ENCODE results near the gene CCDC78. TPM values are rescaled to one million over a fixed set of nuclear protein-coding genes. Genes with fewer than 3 reads are reported as not detected.

Gene CCDC78
- total and polyA plus RNA-seq, 2 of the 13 experiments (the other 11 are each of a cell fraction or from before 2014, with no cell fraction given), result 0.53 to 1.5 TPM

DNA sequence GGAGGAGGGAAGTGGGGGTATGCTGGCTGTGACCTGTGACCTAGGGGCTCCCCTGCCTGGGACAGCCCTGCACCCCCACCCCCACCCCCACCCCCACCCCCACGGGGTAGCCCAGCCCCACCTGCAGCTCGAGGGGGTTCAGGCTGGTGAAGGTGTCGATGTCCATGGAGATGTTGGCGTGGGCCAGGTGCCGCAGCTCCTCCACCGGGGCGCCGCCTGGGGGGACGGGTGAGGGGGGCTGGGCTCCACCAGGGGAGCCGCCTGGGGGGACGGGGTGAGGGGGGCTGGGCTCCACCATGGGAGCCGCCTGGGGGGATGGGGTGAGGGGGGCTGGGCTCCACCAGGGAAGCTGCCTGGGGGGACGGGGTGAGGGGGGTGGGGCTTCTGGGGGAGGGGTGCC is 44.2 kb upstream of the CCDC78 start:
- intact Hi-C loops (cut with micrococcal nuclease; ENCODE audit: unreplicated experiment), result no loop called here
- H3K4me3 ChIP-seq (replicated peaks in 1 of 3; ENCODE audit: insufficient read depth in 1 of 3, low read depth in 2 of 3, low read length in 3 of 3), result no peak overlapping the region
- whole genome bisulfite sequencing (ENCODE audit: low lambda C conversion rate), result 86% methylated on average over 7 of the region's 13 CpGs
- no peak overlapping the region for H3K9ac ChIP-seq (ENCODE audit: insufficient read depth, low read depth, low read length)
- BruUV-seq (replicated peaks), result no TSS peak
- H3K4me1 ChIP-seq (ENCODE audit: insufficient read depth, low read length), result no peaks in the 10 kb centered on the region
- no peaks in the 10 kb centered on the region for H4K20me1 ChIP-seq (ENCODE audit: insufficient read depth, low read length)
- CTCF ChIA-PET (ENCODE audit: low intra/inter-chr PET ratio, low total read pairs), result no interaction called here
- FAIRE-seq (no peak), DNase-seq (ENCODE audit: low spot score) (no peak), ATAC-seq (no peak)
- peaks cover 6 to 13% of the 10 kb centered on the region in 2 experiments; a peak in 3 of 5 replicates for H3K27me3 ChIP-seq (ENCODE audit: control insufficient read depth in 1 of 2, insufficient read depth in 2 of 2, low read length in 2 of 2)
- in situ Hi-C loops (cut with HindIII; ENCODE audit: extremely low pct_ligation_motif_present, low pct_unique_long_range_greater_than_20kb), result no loop called here
- no peak overlapping the region for H3K27ac ChIP-seq (ENCODE audit: extremely low read length, insufficient read depth, low read length)
- no peaks in the 10 kb centered on the region for H3K9me3 ChIP-seq (ENCODE audit: low read length)
- H3K36me3 ChIP-seq (replicated peaks in 1 of 2; ENCODE audit: control insufficient read depth in 1 of 2, insufficient read depth in 2 of 2, low read length in 2 of 2), result no peaks in the 10 kb centered on the region
- no peak overlapping the region for H2AFZ ChIP-seq (ENCODE audit: low read length)
- H3K4me2 ChIP-seq (ENCODE audit: low read depth, low read length), result no peak overlapping the region
- H3K79me2 ChIP-seq (ENCODE audit: insufficient read depth, low read length), result no peaks in the 10 kb centered on the region
- POLR2A ChIA-PET, result interaction anchor here (1.7 to 1.8 kb wide), 2 partner anchors 9 to 30 kb away, joined by 4 to 7 read pairs; partner anchors contain the start of genes CIAO3 and MSLN
- TF ChIP-seq DR1 (CRISPR knock-in tag; IDR thresholded peaks at IDR 0.05), result no peak
- TF ChIP-seq, protein P1, sequence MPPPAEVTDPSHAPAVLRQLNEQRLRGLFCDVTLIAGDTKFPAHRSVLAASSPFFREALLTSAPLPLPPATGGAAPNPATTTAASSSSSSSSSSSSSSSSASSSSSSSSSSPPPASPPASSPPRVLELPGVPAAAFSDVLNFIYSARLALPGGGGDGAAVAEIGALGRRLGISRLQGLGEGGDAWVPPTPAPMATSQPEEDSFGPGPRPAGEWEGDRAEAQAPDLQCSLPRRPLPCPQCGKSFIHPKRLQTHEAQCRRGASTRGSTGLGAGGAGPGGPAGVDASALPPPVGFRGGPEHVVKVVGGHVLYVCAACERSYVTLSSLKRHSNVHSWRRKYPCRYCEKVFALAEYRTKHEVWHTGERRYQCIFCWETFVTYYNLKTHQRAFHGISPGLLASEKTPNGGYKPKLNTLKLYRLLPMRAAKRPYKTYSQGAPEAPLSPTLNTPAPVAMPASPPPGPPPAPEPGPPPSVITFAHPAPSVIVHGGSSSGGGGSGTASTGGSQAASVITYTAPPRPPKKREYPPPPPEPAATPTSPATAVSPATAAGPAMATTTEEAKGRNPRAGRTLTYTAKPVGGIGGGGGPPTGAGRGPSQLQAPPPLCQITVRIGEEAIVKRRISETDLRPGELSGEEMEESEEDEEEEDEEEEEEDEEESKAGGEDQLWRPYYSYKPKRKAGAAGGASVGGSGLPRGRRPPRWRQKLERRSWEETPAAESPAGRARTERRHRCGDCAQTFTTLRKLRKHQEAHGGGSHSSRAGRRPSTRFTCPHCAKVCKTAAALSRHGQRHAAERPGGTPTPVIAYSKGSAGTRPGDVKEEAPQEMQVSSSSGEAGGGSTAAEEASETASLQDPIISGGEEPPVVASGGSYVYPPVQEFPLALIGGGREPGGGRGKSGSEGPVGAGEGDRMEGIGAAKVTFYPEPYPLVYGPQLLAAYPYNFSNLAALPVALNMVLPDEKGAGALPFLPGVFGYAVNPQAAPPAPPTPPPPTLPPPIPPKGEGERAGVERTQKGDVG (CRISPR knock-in tag; IDR thresholded peaks at IDR 0.05; ENCODE audit: borderline replicate concordance), result no peak
- TF ChIP-seq ZNF557 (CRISPR knock-in tag; IDR thresholded peaks at IDR 0.05), result no peak
- TF ChIP-seq, protein P2, sequence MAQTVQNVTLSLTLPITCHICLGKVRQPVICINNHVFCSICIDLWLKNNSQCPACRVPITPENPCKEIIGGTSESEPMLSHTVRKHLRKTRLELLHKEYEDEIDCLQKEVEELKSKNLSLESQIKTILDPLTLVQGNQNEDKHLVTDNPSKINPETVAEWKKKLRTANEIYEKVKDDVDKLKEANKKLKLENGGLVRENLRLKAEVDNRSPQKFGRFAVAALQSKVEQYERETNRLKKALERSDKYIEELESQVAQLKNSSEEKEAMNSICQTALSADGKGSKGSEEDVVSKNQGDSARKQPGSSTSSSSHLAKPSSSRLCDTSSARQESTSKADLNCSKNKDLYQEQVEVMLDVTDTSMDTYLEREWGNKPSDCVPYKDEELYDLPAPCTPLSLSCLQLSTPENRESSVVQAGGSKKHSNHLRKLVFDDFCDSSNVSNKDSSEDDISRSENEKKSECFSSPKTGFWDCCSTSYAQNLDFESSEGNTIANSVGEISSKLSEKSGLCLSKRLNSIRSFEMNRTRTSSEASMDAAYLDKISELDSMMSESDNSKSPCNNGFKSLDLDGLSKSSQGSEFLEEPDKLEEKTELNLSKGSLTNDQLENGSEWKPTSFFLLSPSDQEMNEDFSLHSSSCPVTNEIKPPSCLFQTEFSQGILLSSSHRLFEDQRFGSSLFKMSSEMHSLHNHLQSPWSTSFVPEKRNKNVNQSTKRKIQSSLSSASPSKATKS (CRISPR knock-in tag; IDR thresholded peaks at IDR 0.05), result no peak
- TF ChIP-seq ZNF768 (CRISPR knock-in tag; IDR thresholded peaks at IDR 0.05), result no peak
- TF ChIP-seq, protein P3, sequence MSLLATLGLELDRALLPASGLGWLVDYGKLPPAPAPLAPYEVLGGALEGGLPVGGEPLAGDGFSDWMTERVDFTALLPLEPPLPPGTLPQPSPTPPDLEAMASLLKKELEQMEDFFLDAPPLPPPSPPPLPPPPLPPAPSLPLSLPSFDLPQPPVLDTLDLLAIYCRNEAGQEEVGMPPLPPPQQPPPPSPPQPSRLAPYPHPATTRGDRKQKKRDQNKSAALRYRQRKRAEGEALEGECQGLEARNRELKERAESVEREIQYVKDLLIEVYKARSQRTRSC (CRISPR knock-in tag; IDR thresholded peaks at IDR 0.05; ENCODE audit: low read depth), result no peak
- no peak for TF ChIP-seq SMAD3 (CRISPR knock-in tag; IDR thresholded peaks at IDR 0.05)
- TF ChIP-seq ATM (IDR thresholded peaks at IDR 0.05; ENCODE audit: borderline replicate concordance), result no peak
- TF ChIP-seq PPARG (CRISPR knock-in tag; conservative IDR thresholded peaks at IDR 0.05), result no peak
- TF ChIP-seq, protein P4, sequence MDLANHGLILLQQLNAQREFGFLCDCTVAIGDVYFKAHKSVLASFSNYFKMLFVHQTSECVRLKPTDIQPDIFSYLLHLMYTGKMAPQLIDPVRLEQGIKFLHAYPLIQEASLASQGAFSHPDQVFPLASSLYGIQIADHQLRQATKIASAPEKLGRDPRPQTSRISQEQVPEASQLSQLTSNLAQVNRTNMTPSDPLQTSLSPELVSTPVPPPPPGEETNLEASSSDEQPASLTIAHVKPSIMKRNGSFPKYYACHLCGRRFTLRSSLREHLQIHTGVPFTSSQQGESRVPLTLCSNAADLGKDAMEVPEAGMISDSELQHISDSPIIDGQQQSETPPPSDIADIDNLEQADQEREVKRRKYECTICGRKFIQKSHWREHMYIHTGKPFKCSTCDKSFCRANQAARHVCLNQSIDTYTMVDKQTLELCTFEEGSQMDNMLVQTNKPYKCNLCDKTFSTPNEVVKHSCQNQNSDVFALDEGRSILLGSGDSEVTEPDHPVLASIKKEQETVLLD (CRISPR knock-in tag; IDR thresholded peaks at IDR 0.05; ENCODE audit: low read depth), result no peak
- TF ChIP-seq CCDC6 (CRISPR knock-in tag; IDR thresholded peaks at IDR 0.05), result no peak
- TF ChIP-seq ZNF337 (CRISPR knock-in tag; IDR thresholded peaks at IDR 0.05; ENCODE audit: borderline replicate concordance, low read depth), result no peak
- TF ChIP-seq NR2F6 (IDR thresholded peaks at IDR 0.05), result no peak
- no peak for TF ChIP-seq NR2F6 (CRISPR knock-in tag; IDR thresholded peaks at IDR 0.05)
- TF ChIP-seq GATA4 (IDR thresholded peaks at IDR 0.05; ENCODE audit: borderline replicate concordance, low read depth), result no peak
- TF ChIP-seq MTA1 (CRISPR knock-in tag; IDR thresholded peaks at IDR 0.05; ENCODE audit: borderline replicate concordance), result no peak
- TF ChIP-seq FOXA1 (IDR thresholded peaks at IDR 0.05), result no peak
- no peak for TF ChIP-seq FOXA1 (CRISPR knock-in tag; IDR thresholded peaks at IDR 0.05)
- TF ChIP-seq, protein P5, sequence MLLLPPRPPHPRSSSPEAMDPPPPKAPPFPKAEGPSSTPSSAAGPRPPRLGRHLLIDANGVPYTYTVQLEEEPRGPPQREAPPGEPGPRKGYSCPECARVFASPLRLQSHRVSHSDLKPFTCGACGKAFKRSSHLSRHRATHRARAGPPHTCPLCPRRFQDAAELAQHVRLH (CRISPR knock-in tag; IDR thresholded peaks at IDR 0.05; ENCODE audit: borderline replicate concordance, low read depth), result no peak
